HepG2 (cell line): Measurements from ENCODE around the gene FRMD8. TPM values are rescaled to one million over a fixed set of nuclear protein-coding genes. Genes with fewer than 3 reads are reported as not detected.

Experiments used
- EP300 ChIP-seq, 3 experiments: sonication (generic) in 1 of 3; formaldehyde crosslinking in 1 of 3; IDR thresholded peaks; 2 replicates each; pipeline versions ENCODE4 v1.5.1 to v1.6.1; 2011 to 2020; ENCODE audit warnings: low read depth in 2 of 3, low read length in 2 of 3, borderline replicate concordance in 1 of 3, improper control_type of control experiment in 1 of 3, mild to moderate bottlenecking in 1 of 3, missing genetic modification reagents in 1 of 3, moderate library complexity in 1 of 3
- FOXC1 ChIP-seq: sonication (generic); formaldehyde crosslinking; IDR thresholded peaks from 2 replicates; pipeline ENCODE4 v1.8.0; 2022; ENCODE audit warnings: mild to moderate bottlenecking, missing genetic modification reagents, borderline replicate concordance
- FOXP1 ChIP-seq, 2 experiments: fragments of 450-650 bp in 1 of 2; IDR thresholded peaks; 2 replicates each; pipeline ENCODE4 v1.6.1; 2017 to 2018; ENCODE audit warnings: antibody characterized with exemption in 1 of 2
- HDAC1 ChIP-seq: sonication (generic); formaldehyde crosslinking; IDR thresholded peaks from 2 replicates; pipeline ENCODE4 v1.5.1; 2020; ENCODE audit warnings: mild to moderate bottlenecking, missing genetic modification reagents
- MYC ChIP-seq: sonication (generic); formaldehyde crosslinking; IDR thresholded peaks from 2 replicates; pipeline ENCODE4 v1.9.0; 2021; ENCODE audit warnings: missing genetic modification reagents, borderline replicate concordance
- NFYC ChIP-seq: IDR thresholded peaks from 2 replicates; pipeline ENCODE4 v1.6.1; 2016; ENCODE audit warnings: missing genetic modification reagents, missing compliant biosample characterization
- PBX3 ChIP-seq: sonication (generic); formaldehyde crosslinking; IDR thresholded peaks from 2 replicates; pipeline ENCODE4 v1.8.1; 2023; ENCODE audit warnings: missing genetic modification reagents, inconsistent platforms, borderline replicate concordance
- POLR2AphosphoS2 ChIP-seq: IDR thresholded peaks from 2 replicates; pipeline ENCODE4 v1.6.1; 2011; ENCODE audit warnings: low read depth, low read length, improper control_type of control experiment
- RBFOX2 ChIP-seq: fragments of 200-400 bp; formaldehyde crosslinking; IDR thresholded peaks from 2 replicates; pipeline ENCODE4 v1.6.1; 2017; ENCODE audit warnings: low read depth, mild to moderate bottlenecking, low read length
- RBM22 ChIP-seq: fragments of 200-400 bp; formaldehyde crosslinking; optimal IDR thresholded peaks from 2 replicates; pipeline ENCODE3; 2017; ENCODE audit warnings: mild to moderate bottlenecking, low read length, moderate library complexity
- REXO4 ChIP-seq: sonication (generic); formaldehyde crosslinking; IDR thresholded peaks from 2 replicates; pipeline ENCODE4 v1.8.0; 2022; ENCODE audit warnings: missing genetic modification reagents, mild to moderate bottlenecking, borderline replicate concordance
- SNAPC2 ChIP-seq: sonication (generic); formaldehyde crosslinking; IDR thresholded peaks from 2 replicates; pipeline ENCODE4 v1.8.1; 2022; ENCODE audit warnings: mild to moderate bottlenecking, missing genetic modification reagents
- TFE3 ChIP-seq: IDR thresholded peaks from 2 replicates; pipeline ENCODE4 v1.6.1; 2016
- ZIK1 ChIP-seq: sonication (generic); formaldehyde crosslinking; IDR thresholded peaks from 2 replicates; pipeline ENCODE4 v1.5.0; 2020; ENCODE audit warnings: mild to moderate bottlenecking, low read depth, missing genetic modification reagents, borderline replicate concordance
- ZNF318 ChIP-seq: sonication (generic); formaldehyde crosslinking; IDR thresholded peaks from 2 replicates; pipeline ENCODE4 v1.4.0; 2020; ENCODE audit warnings: mild to moderate bottlenecking, missing genetic modification reagents
- ZNF678 ChIP-seq: sonication (generic); formaldehyde crosslinking; IDR thresholded peaks from 2 replicates; pipeline ENCODE4 v1.4.0; 2020; ENCODE audit warnings: mild to moderate bottlenecking, missing genetic modification reagents
- polyA plus RNA-seq, 8 experiments: library from polyadenylated mRNA; depleted of rRNA in 3 of 8; stranded (reverse) in 7 of 8; unstranded in 1 of 8; fragments of >200 nt; fragmentation: Illumina TruSeq in 4 of 8; extraction: Trizol in 4 of 8; gene quantifications; 2 replicates each; pipeline versions ENCODE4 v1.2.1 to v1.2.3, GENCODE V29; 2011 to 2016; ENCODE audit warnings: low read depth in 4 of 8, missing spikeins in 1 of 8, mixed read lengths in 1 of 8; ENCODE audit not compliant: insufficient read depth in 1 of 8
- total RNA-seq, 5 experiments: library from RNA; depleted of rRNA; stranded (reverse); fragments of >200 nt; fragmentation: Illumina TruSeq; extraction: Trizol; gene quantifications; 2 replicates each; pipeline ENCODE4 v1.2.3, GENCODE V29; 2016; ENCODE audit warnings: low read depth in 1 of 5
- TF ChIP-seq, protein P1 (sequence below): sonication (generic); formaldehyde crosslinking; IDR thresholded peaks from 2 replicates; pipeline ENCODE4 v1.4.0; 2020; ENCODE audit warnings: missing genetic modification reagents

Gene FRMD8
- total and polyA plus RNA-seq, 2 of the 13 experiments (the other 11 are each of a cell fraction or from before 2014, with no cell fraction given): 5.8 to 20.6 TPM

DNA sequence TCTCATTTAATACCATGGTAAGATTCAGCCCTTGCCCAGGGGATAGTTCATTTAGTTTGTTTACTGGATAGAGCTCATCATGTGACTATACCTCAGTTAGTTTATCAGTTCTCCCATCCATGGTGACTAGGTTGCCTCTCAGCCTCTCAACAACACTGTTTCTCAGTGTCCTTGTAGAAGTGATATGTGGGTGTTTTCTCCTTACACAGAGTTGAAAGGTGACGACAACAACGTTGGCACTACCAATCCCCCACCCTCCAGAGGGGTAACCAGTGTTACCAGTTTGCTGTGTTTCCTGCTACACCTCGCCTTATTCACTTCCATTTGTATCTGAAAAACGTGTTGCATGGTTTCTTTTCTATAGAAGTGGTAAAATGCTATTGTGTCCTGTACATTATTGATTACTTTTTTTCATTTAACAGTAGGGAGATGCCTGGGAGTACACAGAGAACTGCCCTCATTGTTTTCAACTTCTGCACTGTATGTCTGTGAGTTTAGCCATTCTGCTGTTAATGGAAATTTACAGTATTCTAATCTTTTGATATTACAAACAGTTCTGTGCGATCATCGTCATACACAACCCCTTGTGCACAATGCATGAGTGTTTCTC is 47.7 kb downstream of the FRMD8 start (continued):
- TF ChIP-seq NFYC (no peak), HDAC1 (no peak), SNAPC2 (CRISPR knock-in tag) (no peak), TFE3 (CRISPR knock-in tag) (no peak), FOXC1 (CRISPR knock-in tag) (no peak), RBM22 (peak; percentile 74), ZNF318 (no peak), RBFOX2 (peak; percentile 12), MYC (CRISPR knock-in tag) (no peak), REXO4 (CRISPR knock-in tag) (no peak), ZIK1 (no peak), PBX3 (CRISPR knock-in tag) (no peak), POLR2AphosphoS2 (peak; percentile 92), ZNF678 (no peak), FOXP1 (IDR thresholded peaks at IDR 0.05) (no peak), FOXP1 (CRISPR knock-in tag; IDR thresholded peaks at IDR 0.05) (0 out of 2 replicates have a peak, but pooled peaks have one; percentile 14), EP300 (IDR thresholded peaks at IDR 0.05; ENCODE audit: low read depth in 2 of 2, low read length in 2 of 2) (no peak), EP300 (CRISPR knock-in tag; IDR thresholded peaks at IDR 0.05; ENCODE audit: borderline replicate concordance) (no peak)
- TF ChIP-seq, protein P1, sequence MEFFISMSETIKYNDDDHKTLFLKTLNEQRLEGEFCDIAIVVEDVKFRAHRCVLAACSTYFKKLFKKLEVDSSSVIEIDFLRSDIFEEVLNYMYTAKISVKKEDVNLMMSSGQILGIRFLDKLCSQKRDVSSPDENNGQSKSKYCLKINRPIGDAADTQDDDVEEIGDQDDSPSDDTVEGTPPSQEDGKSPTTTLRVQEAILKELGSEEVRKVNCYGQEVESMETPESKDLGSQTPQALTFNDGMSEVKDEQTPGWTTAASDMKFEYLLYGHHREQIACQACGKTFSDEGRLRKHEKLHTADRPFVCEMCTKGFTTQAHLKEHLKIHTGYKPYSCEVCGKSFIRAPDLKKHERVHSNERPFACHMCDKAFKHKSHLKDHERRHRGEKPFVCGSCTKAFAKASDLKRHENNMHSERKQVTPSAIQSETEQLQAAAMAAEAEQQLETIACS: no peak
